Right kidney (tissue), 1 donor: ENCODE results near the gene MAP2K2.

Experiments
- DNase-seq: peaks from one replicate; pipeline ENCODE4 v3.0.0-alpha.2; 2016

Gene MAP2K2

GRCh38 chr19:4100647-4101495 lies 23.1 kb downstream of the MAP2K2 start:
- DNase-seq: no peak

GRCh38 chr19:4099041-4099764 lies 24.7 kb downstream of the MAP2K2 start:
- no peak for DNase-seq

- DNase-seq: no peak
Measured at GRCh38 chr19:4098493-4098892, 25.4 kb downstream of the MAP2K2 start.

GRCh38 chr19:4097501-4097900 lies 26.4 kb downstream of the MAP2K2 start:
- DNase-seq: no peak

GRCh38 chr19:4096049-4096892 lies 27.7 kb downstream of the MAP2K2 start:
- DNase-seq: no peak

- DNase-seq: no peak
Measured at GRCh38 chr19:4095488-4095844, 28.5 kb downstream of the MAP2K2 start.

GRCh38 chr19:4094761-4095487 lies 29.0 kb downstream of the MAP2K2 start:
- no peak for DNase-seq

GRCh38 chr19:4094291-4094690 lies 29.6 kb downstream of the MAP2K2 start:
- DNase-seq: no peak

- DNase-seq: no peak
Measured at GRCh38 chr19:4093643-4094175, 30.2 kb downstream of the MAP2K2 start.

GRCh38 chr19:4090356-4091220 lies 33.3 kb downstream of the MAP2K2 start:
- no peak for DNase-seq

GRCh38 chr19:4089946-4090345 lies 34.0 kb downstream of the MAP2K2 start:
- DNase-seq: no peak

- DNase-seq: no peak
Measured at GRCh38 chr19:4089400-4089908, 34.5 kb downstream of the MAP2K2 start.

GRCh38 chr19:4088975-4089374 lies 34.9 kb downstream of the MAP2K2 start:
- DNase-seq: no peak

GRCh38 chr19:4087787-4088679 lies 35.9 kb downstream of the MAP2K2 start:
- DNase-seq: no peak

GRCh38 chr19:4086411-4086867 lies 37.5 kb downstream of the MAP2K2 start:
- DNase-seq: no peak

GRCh38 chr19:4084547-4084877 lies 39.4 kb downstream of the MAP2K2 start:
- DNase-seq: no peak

- DNase-seq: peak; percentile 67
Measured at GRCh38 chr19:4083677-4084546, 40.0 kb downstream of the MAP2K2 start.

- DNase-seq: no peak
Measured at GRCh38 chr19:4082172-4082571, 41.8 kb downstream of the MAP2K2 start.
